Type B pancreatic cell (in vitro differentiated cells): ENCODE measurements around the gene NOCT. TPM values are rescaled to one million over a fixed set of nuclear protein-coding genes. Genes with fewer than 3 reads are reported as not detected.
"Not testable (repeated sequence)": the region's sequence is repeated elsewhere in the genome, so short reads cannot be mapped to it uniquely, and the experiment has no call there.

ENCODE experiments used
- DNase-seq: peaks from one replicate; pipeline ENCODE4 v3.0.0; 2021; ENCODE audit warnings: mixed read lengths; ENCODE audit not compliant: unreplicated experiment; ENCODE audit errors: extremely low spot score
- H3K27ac Mint-ChIP-seq: 2 replicates; pipeline ENCODE4 v1.8.0; 2021; ENCODE audit warnings: mild to moderate bottlenecking, mixed read lengths
- H3K27me3 Mint-ChIP-seq: 2 replicates; pipeline ENCODE4 v1.8.0; 2021; ENCODE audit warnings: mixed read lengths
- H3K36me3 Mint-ChIP-seq: 2 replicates; pipeline ENCODE4 v1.8.0; 2021; ENCODE audit warnings: mixed read lengths
- H3K4me1 Mint-ChIP-seq: one replicate; pipeline ENCODE4 v1.8.0; 2021; ENCODE audit warnings: mixed read lengths; ENCODE audit not compliant: unreplicated experiment
- H3K4me3 Mint-ChIP-seq: 2 replicates; pipeline ENCODE4 v1.8.0; 2021; ENCODE audit warnings: mild to moderate bottlenecking, mixed read lengths
- H3K9me3 Mint-ChIP-seq: 2 replicates; pipeline ENCODE4 v1.8.0; 2021; ENCODE audit warnings: mixed read lengths
- CTCF ChIP-seq: fragments of 200-600 bp; sonication (generic); conservative IDR thresholded peaks from 2 replicates; pipeline ENCODE4 v1.5.0; 2021; ENCODE audit warnings: antibody characterized with exemption, mild to moderate bottlenecking
- total RNA-seq: library from RNA; stranded (reverse); gene quantifications from 2 replicates; pipeline ENCODE4 v1.2.1, GENCODE V29; 2021; ENCODE audit warnings: low replicate concordance

The NOCT gene
- total RNA-seq, 1 donor from 2014 or later, result 9.2 TPM

GRCh38 chr4:138983690-138984089 is 31.9 kb upstream of the NOCT start:
- TF ChIP-seq CTCF, result no peak
- Mint-ChIP-seq H3K4me1 (peaks cover 7% of the 10 kb centered on the region), H3K36me3 (no peaks in the 10 kb centered on the region), H3K4me3 (no peak overlapping the region), H3K27me3 (no peaks in the 10 kb centered on the region), H3K27ac (no peak overlapping the region), H3K9me3 (peaks cover under 1% of the 10 kb centered on the region)
- no peak for DNase-seq

GRCh38 chr4:138984647-138985046 is 30.9 kb upstream of the NOCT start:
- H3K27ac Mint-ChIP-seq, result no peak overlapping the region
- no peak overlapping the region for H3K4me3 Mint-ChIP-seq
- no peaks in the 10 kb centered on the region for H3K27me3 Mint-ChIP-seq
- no peak for DNase-seq
- peaks cover 6% of the 10 kb centered on the region for H3K4me1 Mint-ChIP-seq
- TF ChIP-seq CTCF, result no peak
- no peaks in the 10 kb centered on the region for H3K9me3 Mint-ChIP-seq
- H3K36me3 Mint-ChIP-seq, result no peaks in the 10 kb centered on the region

GRCh38 chr4:138992676-138993075 is 22.9 kb upstream of the NOCT start:
- no peak overlapping the region for H3K4me3 Mint-ChIP-seq
- TF ChIP-seq CTCF, result no peak
- H3K27ac Mint-ChIP-seq, result no peak overlapping the region
- peaks cover 5% of the 10 kb centered on the region for H3K9me3 Mint-ChIP-seq
- H3K4me1 Mint-ChIP-seq, result no peaks in the 10 kb centered on the region
- H3K36me3 Mint-ChIP-seq, result no peaks in the 10 kb centered on the region
- DNase-seq, result no peak
- H3K27me3 Mint-ChIP-seq, result no peaks in the 10 kb centered on the region

- no peak for TF ChIP-seq CTCF
- H3K36me3 Mint-ChIP-seq, result no peaks in the 10 kb centered on the region
Measured at GRCh38 chr4:138996090-138996489, 19.5 kb upstream of the NOCT start.

GRCh38 chr4:138999666-139000065 is 15.9 kb upstream of the NOCT start:
- DNase-seq, result no peak
- Mint-ChIP-seq H3K27ac (no peak overlapping the region), H3K4me3 (no peak overlapping the region), H3K9me3 (peaks cover 5% of the 10 kb centered on the region), H3K27me3 (no peaks in the 10 kb centered on the region), H3K36me3 (no peaks in the 10 kb centered on the region), H3K4me1 (no peaks in the 10 kb centered on the region)
- no peak for TF ChIP-seq CTCF

More at GRCh38 chr4:138996090-138996489, 19.5 kb upstream of the NOCT start:
- Mint-ChIP-seq H3K9me3 (peaks cover 5% of the 10 kb centered on the region), H3K4me3 (no peak overlapping the region), H3K4me1 (no peaks in the 10 kb centered on the region), H3K27ac (no peak overlapping the region), H3K27me3 (no peaks in the 10 kb centered on the region)
- no peak for DNase-seq

- not testable (repeated sequence) for H3K9me3 Mint-ChIP-seq, DNase-seq, H3K27me3 Mint-ChIP-seq, H3K4me1 Mint-ChIP-seq, H3K4me3 Mint-ChIP-seq, H3K27ac Mint-ChIP-seq, H3K36me3 Mint-ChIP-seq
Measured at GRCh38 chr4:139000134-139000533, 15.4 kb upstream of the NOCT start.

GRCh38 chr4:139001430-139001829 is 14.2 kb upstream of the NOCT start:
- not testable (repeated sequence) for DNase-seq, H3K4me1 Mint-ChIP-seq, H3K27me3 Mint-ChIP-seq, H3K4me3 Mint-ChIP-seq, H3K36me3 Mint-ChIP-seq, H3K9me3 Mint-ChIP-seq, H3K27ac Mint-ChIP-seq

GRCh38 chr4:139003668-139004067 is 11.9 kb upstream of the NOCT start:
- H3K27me3 Mint-ChIP-seq, DNase-seq, H3K36me3 Mint-ChIP-seq, H3K4me1 Mint-ChIP-seq, H3K27ac Mint-ChIP-seq, H3K4me3 Mint-ChIP-seq, H3K9me3 Mint-ChIP-seq: not testable (repeated sequence)
